Hepatocyte (in vitro differentiated cells): ENCODE results near the gene TNN. TPM values are rescaled to one million over a fixed set of nuclear protein-coding genes. Genes with fewer than 3 reads are reported as not detected.

ENCODE experiments used
- DNase-seq: peaks from one replicate; pipeline ENCODE4 v3.0.0-alpha.2; 2016; ENCODE audit warnings: low spot score
- H2AFZ ChIP-seq: fragments of 200-600 bp; sonication (generic); 2 replicates; pipeline ENCODE4 v1.6.0; 2016; ENCODE audit warnings: antibody characterized with exemption, mild to moderate bottlenecking
- H3K27ac ChIP-seq: fragments of 200-600 bp; sonication (generic); 2 replicates; pipeline ENCODE4 v1.5.1; 2016; ENCODE audit warnings: mild to moderate bottlenecking
- H3K27me3 ChIP-seq: fragments of 200-600 bp; sonication (generic); 2 replicates; pipeline ENCODE4 v1.6.1; 2016
- H3K36me3 ChIP-seq: fragments of 200-600 bp; sonication (generic); replicated peaks from 2 replicates; pipeline ENCODE4 v1.5.1; 2016; ENCODE audit warnings: low read depth; ENCODE audit not compliant: insufficient read depth
- H3K4me1 ChIP-seq: fragments of 200-600 bp; sonication (generic); 2 replicates; pipeline ENCODE4 v1.5.1; 2016; ENCODE audit warnings: mild to moderate bottlenecking, moderate library complexity; ENCODE audit not compliant: insufficient read depth
- H3K4me2 ChIP-seq: fragments of 200-600 bp; sonication (generic); 2 replicates; pipeline ENCODE4 v1.6.0; 2016
- H3K4me3 ChIP-seq: fragments of 200-600 bp; sonication (generic); 2 replicates; pipeline ENCODE4 v1.5.1; 2016; ENCODE audit warnings: mild to moderate bottlenecking
- H3K79me2 ChIP-seq: fragments of 200-600 bp; sonication (generic); 2 replicates; pipeline ENCODE4 v1.6.0; 2017; ENCODE audit warnings: mild to moderate bottlenecking
- H3K9me2 ChIP-seq: fragments of 200-600 bp; sonication (generic); replicated peaks from 2 replicates; pipeline ENCODE4 v1.6.0; 2017; ENCODE audit warnings: mild to moderate bottlenecking; ENCODE audit not compliant: insufficient read depth
- H3K9me3 ChIP-seq: fragments of 200-600 bp; sonication (generic); 2 replicates; pipeline ENCODE4 v1.5.1; 2016; ENCODE audit warnings: low read depth, mild to moderate bottlenecking
- H4K20me1 ChIP-seq: fragments of 200-600 bp; sonication (generic); 2 replicates; pipeline ENCODE4 v1.6.0; 2016; ENCODE audit warnings: mild to moderate bottlenecking; ENCODE audit not compliant: insufficient read depth, poor library complexity, severe bottlenecking
- CTCF ChIP-seq: fragments of 200-600 bp; sonication (generic); IDR thresholded peaks from 2 replicates; pipeline ENCODE4 v1.5.1; 2016; ENCODE audit warnings: antibody characterized with exemption, mild to moderate bottlenecking; ENCODE audit not compliant: poor library complexity
- EZH2 ChIP-seq: fragments of 200-600 bp; sonication (generic); IDR thresholded peaks from 2 replicates; pipeline ENCODE4 v1.6.1; 2016; ENCODE audit warnings: antibody characterized with exemption, mild to moderate bottlenecking, borderline replicate concordance
- EZH2phosphoT487 ChIP-seq: fragments of 200-600 bp; sonication (generic); IDR thresholded peaks from one replicate; pipeline ENCODE4 v1.6.1; 2018; ENCODE audit warnings: antibody characterized with exemption, mild to moderate bottlenecking, low read depth, moderate library complexity; ENCODE audit not compliant: unreplicated experiment, severe bottlenecking
- WGBS: methylation state at CpG from one replicate; pipeline ENCODE4 v1.1.6; 2016; ENCODE audit warnings: low lambda C conversion rate; ENCODE audit errors: missing lambda C conversion rate; 5-methylcytosine and 5-hydroxymethylcytosine counted together
- polyA plus RNA-seq: library from polyadenylated mRNA; unstranded; fragments of >200 nt; fragmentation: Nextera tagmentation; extraction: Ambion mirVana; gene quantifications from 2 replicates; pipeline ENCODE4 v1.2.1, GENCODE V29; 2016
- total RNA-seq: library from RNA; depleted of rRNA; stranded (reverse); fragments of >200 nt; gene quantifications from 2 replicates; pipeline ENCODE4 v1.2.3, GENCODE V29; 2014

TNN gene
- total and polyA plus RNA-seq, 2 experiments from 2014 or later, result 0.33 to 0.51 TPM

GRCh38 chr1:175118375-175119367 is 51.0 kb downstream of the TNN start:
- no peak overlapping the region for H3K27ac ChIP-seq
- H3K79me2 ChIP-seq, result no peaks in the 10 kb centered on the region
- TF ChIP-seq EZH2 (no peak), CTCF (no peak), EZH2phosphoT487 (no peak)
- DNase-seq, result no peak
- H4K20me1 ChIP-seq, result no peaks in the 10 kb centered on the region
- 87% methylated on average over 13 of the region's 13 CpGs for WGBS
- no peaks in the 10 kb centered on the region for H3K27me3 ChIP-seq
- no peak overlapping the region for H3K4me2 ChIP-seq
- H3K4me3 ChIP-seq, result no peak overlapping the region
- H3K9me3 ChIP-seq, result no peaks in the 10 kb centered on the region
- no peaks in the 10 kb centered on the region for H3K4me1 ChIP-seq
- no peaks in the 10 kb centered on the region for H3K9me2 ChIP-seq
- H2AFZ ChIP-seq, result no peak overlapping the region
- no peaks in the 10 kb centered on the region for H3K36me3 ChIP-seq

- Histone ChIP-seq H3K4me2 (no peak overlapping the region), H3K9me3 (no peaks in the 10 kb centered on the region), H3K27me3 (no peaks in the 10 kb centered on the region), H3K4me1 (no peaks in the 10 kb centered on the region), H3K36me3 (no peaks in the 10 kb centered on the region), H3K9me2 (no peaks in the 10 kb centered on the region), H3K4me3 (no peak overlapping the region), H2AFZ (no peak overlapping the region), H3K27ac (no peak overlapping the region), H3K79me2 (no peaks in the 10 kb centered on the region), H4K20me1 (no peaks in the 10 kb centered on the region)
- 94% methylated on average over 1 of the region's 1 CpG for WGBS
- TF ChIP-seq EZH2 (no peak), EZH2phosphoT487 (no peak), CTCF (no peak)
- DNase-seq, result no peak
Observed at GRCh38 chr1:175120511-175120910, 52.9 kb downstream of the TNN start.

GRCh38 chr1:175124861-175125260 is 57.2 kb downstream of the TNN start:
- Histone ChIP-seq H3K4me1 (peaks cover 6% of the 10 kb centered on the region), H3K36me3 (no peaks in the 10 kb centered on the region), H3K79me2 (no peaks in the 10 kb centered on the region), H3K4me3 (no peak overlapping the region), H3K27me3 (no peaks in the 10 kb centered on the region), H3K4me2 (no peak overlapping the region), H3K9me3 (no peaks in the 10 kb centered on the region), H2AFZ (no peak overlapping the region), H3K9me2 (no peaks in the 10 kb centered on the region), H4K20me1 (no peaks in the 10 kb centered on the region), H3K27ac (no peak overlapping the region)
- 58% methylated on average over 1 of the region's 1 CpG for WGBS
- no peak for DNase-seq
- TF ChIP-seq CTCF (no peak), EZH2phosphoT487 (no peak), EZH2 (no peak)
